Lung (tissue), 16 donors: ENCODE results near the gene BRMS1. TPM values are rescaled to one million over a fixed set of nuclear protein-coding genes. Genes with fewer than 3 reads are reported as not detected.
A peak's percentile ranks its signal among the peaks of the same experiment; 100 is the strongest.

Experiments
- ATAC-seq: fragments of 200-7000 bp; cut with Tn5 transposase; one replicate; pipeline ENCODE4 v1.9.1; 2020; ENCODE audit warnings: moderate number of reproducible peaks; ENCODE audit not compliant: insufficient read depth, low FRiP score
- DNase-seq, 3 donors: peaks; one replicate each; pipeline ENCODE4 v3.0.0-alpha.2; 2013 to 2017
- H3K27ac ChIP-seq, 2 donors: one replicate each; pipeline ENCODE4 v1.5.1; 2013; ENCODE audit warnings: mild to moderate bottlenecking in 2 of 2, moderate library complexity in 2 of 2, control low read depth in 1 of 2, inconsistent platforms in 1 of 2, low read depth in 1 of 2, low read length in 1 of 2
- H3K27me3 ChIP-seq, 3 donors: one replicate each; pipeline ENCODE4 v1.5.1; 2013; ENCODE audit warnings: low read length in 2 of 3; ENCODE audit not compliant: control insufficient read depth in 3 of 3, insufficient read depth in 3 of 3
- H3K36me3 ChIP-seq, 4 donors: one replicate each; pipeline ENCODE4 v1.5.1; 2013; ENCODE audit warnings: low read length in 4 of 4, mild to moderate bottlenecking in 1 of 4, moderate library complexity in 1 of 4; ENCODE audit not compliant: control insufficient read depth in 4 of 4, insufficient read depth in 4 of 4
- H3K4me1 ChIP-seq, 5 donors: one replicate each; pipeline ENCODE4 v1.5.1; 2013; ENCODE audit warnings: low read length in 5 of 5, mild to moderate bottlenecking in 2 of 5, moderate library complexity in 1 of 5; ENCODE audit not compliant: control insufficient read depth in 5 of 5, insufficient read depth in 5 of 5
- H3K4me3 ChIP-seq: one replicate; pipeline ENCODE4 v1.5.1; 2013; ENCODE audit warnings: mild to moderate bottlenecking, control low read depth, moderate library complexity
- H3K9ac ChIP-seq, 2 donors: one replicate each; pipeline ENCODE4 v1.5.1; 2013; ENCODE audit warnings: low read length in 2 of 2, control low read depth in 1 of 2; ENCODE audit not compliant: insufficient read depth in 1 of 2
- H3K9me3 ChIP-seq, 4 donors: one replicate each; pipeline ENCODE4 v1.5.1; 2013; ENCODE audit warnings: low read length in 3 of 4, mild to moderate bottlenecking in 1 of 4, moderate library complexity in 1 of 4; ENCODE audit not compliant: control insufficient read depth in 4 of 4, insufficient read depth in 3 of 4
- WGBS, 2 donors: extraction: QIAGEN DNeasy Blood & Tissue Kit; methylation state at CpG; one replicate each; pipeline ENCODE4 v1.1.7; 2013; 5-methylcytosine and 5-hydroxymethylcytosine counted together
- long read RNA-seq, 5 donors: transcript quantifications; one replicate each; lab custom pipeline, GENCODE V29; 2026
- polyA plus RNA-seq, 2 donors: library from polyadenylated mRNA; stranded (reverse); fragments of 200-250 nt; gene quantifications; one replicate each; pipeline ENCODE4 v1.2.1, GENCODE V29; 2013
- total RNA-seq, 2 donors: library from RNA; depleted of rRNA in 1 of 2; stranded (reverse); fragments of >200 nt in 1 of 2; gene quantifications; one replicate each; pipeline ENCODE4 v1.2.1, GENCODE V29; 2014 to 2021
- TF ChIP-seq, protein P1 (sequence below): IDR thresholded peaks from 2 replicates; pipeline ENCODE4 v1.5.1; 2012; ENCODE audit warnings: mild to moderate bottlenecking; ENCODE audit errors: control extremely low read depth, extremely low read depth
- donor health status: control.
- donor health status: control.
- donor health status: Bipolar disorder and iron deficiency.
- donor health status: healthy.
- donor health status: DM: yes; HTN: yes; CAD: no.

BRMS1 gene, protein sequence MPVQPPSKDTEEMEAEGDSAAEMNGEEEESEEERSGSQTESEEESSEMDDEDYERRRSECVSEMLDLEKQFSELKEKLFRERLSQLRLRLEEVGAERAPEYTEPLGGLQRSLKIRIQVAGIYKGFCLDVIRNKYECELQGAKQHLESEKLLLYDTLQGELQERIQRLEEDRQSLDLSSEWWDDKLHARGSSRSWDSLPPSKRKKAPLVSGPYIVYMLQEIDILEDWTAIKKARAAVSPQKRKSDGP
- total RNA-seq (10 to 100 TPM; 23.7 to 38.0 TPM), polyA plus RNA-seq (10 to 100 TPM; 60.4 to 88.7 TPM)
- long read RNA-seq, donor 1, transcript BRMS1-201 (10 exons, 1,445 nt), result major isoform, 9 of 9 reads
- long read RNA-seq, donor 1, partial matches to known transcripts, result 0 of 9 reads
- long read RNA-seq, donor 1, other reads (novel, unspliced or antisense), result 0 of 9 reads
- long read RNA-seq, donor 2, partial matches to known transcripts, result 0 of 3 reads
- long read RNA-seq, donor 2, other reads (novel, unspliced or antisense), result 0 of 3 reads
- long read RNA-seq, donor 3, partial matches to known transcripts, result 0 of 5 reads
- long read RNA-seq, donor 3, other reads (novel, unspliced or antisense), result 0 of 5 reads
- long read RNA-seq, donor 4, result 0 reads
- long read RNA-seq, donor 5, partial matches to known transcripts, result 0 of 5 reads
- long read RNA-seq, donor 5, other reads (novel, unspliced or antisense), result 0 of 5 reads

DNA sequence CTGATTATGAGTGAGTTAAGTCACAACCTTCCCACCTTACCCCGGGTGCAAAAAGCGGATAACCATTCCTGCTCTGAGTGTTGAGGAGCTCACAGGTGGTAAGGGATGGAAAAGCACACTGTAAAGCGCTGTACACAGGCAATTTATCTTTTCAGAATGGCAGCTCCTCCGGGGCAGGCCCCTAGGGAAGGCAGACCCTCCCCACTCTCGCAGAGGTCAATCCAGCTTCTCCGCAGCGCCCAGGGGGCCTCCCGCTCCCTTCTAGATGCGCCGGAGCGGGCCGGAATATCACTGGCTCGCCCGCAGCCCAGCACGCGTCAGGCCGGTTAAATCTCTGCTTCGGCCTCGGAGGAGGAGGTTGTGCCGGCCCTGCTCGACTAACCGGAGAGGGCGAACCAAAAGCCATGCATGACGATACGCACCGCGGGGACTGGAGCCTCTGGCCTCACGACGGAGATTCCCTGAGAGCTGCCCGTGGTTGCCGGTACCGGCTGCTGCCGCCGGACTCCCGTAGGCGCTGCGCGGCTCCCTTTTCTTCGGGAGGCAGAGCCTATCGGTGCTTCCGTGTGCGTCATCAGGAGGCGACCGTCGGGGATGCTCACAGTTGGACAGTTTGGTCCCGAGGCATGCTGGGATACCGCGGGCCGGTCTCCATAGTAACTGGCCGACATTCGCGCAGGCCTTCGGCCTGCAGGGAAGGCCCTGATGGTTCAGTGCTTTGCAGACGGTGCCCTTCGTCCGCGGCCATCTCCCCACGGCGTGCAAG lies at the start of gene BRMS1:
TSS of gene BRMS1 (minus strand) at position 555 of the 766 bp plus-strand sequence. CDS start 2,870 bp downstream, outside the sequence.
- Histone ChIP-seq H3K27ac (peak within 1 kb of the TSS; percentile 89 to 90), H3K36me3 (peaks cover 0 to 24% (median 9%) of the 10 kb centered on the region in 4 donors), H3K9me3 (peaks cover 0 to 2% (median 0%) of the 10 kb centered on the region in 4 donors), H3K4me3 (peak within 1 kb of the TSS; percentile 82), H3K27me3 (no peaks in the 10 kb centered on the region), H3K4me1 (peaks cover 8 to 36% (median 19%) of the 10 kb centered on the region in 5 donors), H3K9ac (peak within 1 kb of the TSS; percentile 69 to 80)
- DNase-seq (peak; percentile 97 to 99 (median 97)), ATAC-seq (peak; percentile 80)
- TF ChIP-seq, protein P1, sequence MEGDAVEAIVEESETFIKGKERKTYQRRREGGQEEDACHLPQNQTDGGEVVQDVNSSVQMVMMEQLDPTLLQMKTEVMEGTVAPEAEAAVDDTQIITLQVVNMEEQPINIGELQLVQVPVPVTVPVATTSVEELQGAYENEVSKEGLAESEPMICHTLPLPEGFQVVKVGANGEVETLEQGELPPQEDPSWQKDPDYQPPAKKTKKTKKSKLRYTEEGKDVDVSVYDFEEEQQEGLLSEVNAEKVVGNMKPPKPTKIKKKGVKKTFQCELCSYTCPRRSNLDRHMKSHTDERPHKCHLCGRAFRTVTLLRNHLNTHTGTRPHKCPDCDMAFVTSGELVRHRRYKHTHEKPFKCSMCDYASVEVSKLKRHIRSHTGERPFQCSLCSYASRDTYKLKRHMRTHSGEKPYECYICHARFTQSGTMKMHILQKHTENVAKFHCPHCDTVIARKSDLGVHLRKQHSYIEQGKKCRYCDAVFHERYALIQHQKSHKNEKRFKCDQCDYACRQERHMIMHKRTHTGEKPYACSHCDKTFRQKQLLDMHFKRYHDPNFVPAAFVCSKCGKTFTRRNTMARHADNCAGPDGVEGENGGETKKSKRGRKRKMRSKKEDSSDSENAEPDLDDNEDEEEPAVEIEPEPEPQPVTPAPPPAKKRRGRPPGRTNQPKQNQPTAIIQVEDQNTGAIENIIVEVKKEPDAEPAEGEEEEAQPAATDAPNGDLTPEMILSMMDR, result no peak
- WGBS, 2 donors, result 0 to 1% methylated on average over 59 of the region's 59 CpGs

DNA sequence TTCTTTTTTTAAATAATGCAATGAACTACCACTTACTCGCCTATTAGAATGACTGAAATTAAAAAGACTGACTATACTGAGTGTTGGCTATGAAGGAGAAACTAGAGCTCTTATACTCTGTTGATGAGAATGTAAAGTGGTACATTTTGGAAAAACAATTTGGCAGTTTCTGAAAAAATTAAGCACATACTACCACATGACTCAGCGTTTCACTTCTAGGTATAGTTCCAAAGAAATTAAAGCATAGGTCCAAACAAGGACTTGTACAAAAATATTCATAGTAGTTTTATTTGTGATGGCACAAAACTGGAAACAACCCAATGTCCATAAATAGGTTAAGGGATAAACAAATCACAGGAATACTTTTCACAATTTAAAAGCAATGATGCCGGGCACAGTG lies 49.0 kb upstream of the BRMS1 start:
- ATAC-seq (no peak), DNase-seq (no peak)
- Histone ChIP-seq H3K4me3 (no peak overlapping the region), H3K9ac (no peak overlapping the region), H3K27me3 (peaks cover 0 to 2% (median 0%) of the 10 kb centered on the region in 3 donors), H3K4me1 (no peaks in the 10 kb centered on the region), H3K36me3 (no peaks in the 10 kb centered on the region), H3K9me3 (no peaks in the 10 kb centered on the region), H3K27ac (no peak overlapping the region)
- 78 to 87% methylated on average over 3 of the region's 3 CpGs for WGBS, 2 donors
- TF ChIP-seq, protein P1, result no peak

DNA sequence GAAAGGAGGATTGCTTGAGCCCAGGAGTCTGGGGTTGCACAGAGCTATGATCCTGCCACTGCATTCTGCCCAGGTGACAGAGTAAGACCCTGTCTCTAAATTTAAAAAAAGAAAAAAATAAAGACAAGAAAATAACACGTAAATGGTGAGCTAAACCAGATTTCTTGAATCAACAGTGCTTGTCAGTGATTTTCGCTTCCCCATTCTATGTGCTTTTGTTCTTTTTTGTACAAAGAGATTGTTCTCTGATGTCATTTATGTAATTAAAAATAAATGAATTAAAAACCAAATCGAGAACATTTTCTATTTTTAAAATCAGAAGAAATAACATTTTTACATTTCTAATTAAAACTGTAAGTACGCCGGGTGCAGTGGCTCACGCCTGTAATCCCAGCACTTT lies 46.4 kb upstream of the BRMS1 start:
- WGBS, 2 donors, result 67 to 86% methylated on average over 6 of the region's 6 CpGs
- Histone ChIP-seq H3K36me3 (no peaks in the 10 kb centered on the region), H3K4me1 (no peaks in the 10 kb centered on the region), H3K9ac (no peak overlapping the region), H3K4me3 (no peak overlapping the region), H3K27ac (no peak overlapping the region), H3K27me3 (peaks cover 0 to 2% (median 0%) of the 10 kb centered on the region in 3 donors), H3K9me3 (no peaks in the 10 kb centered on the region)
- ATAC-seq, result no peak
- TF ChIP-seq, protein P1, result no peak
- DNase-seq, result no peak
